HG03457 (cell line): ENCODE measurements around the gene TMEM164.

ENCODE experiments used
- ATAC-seq: cut with Tn5 transposase; IDR thresholded peaks from one replicate; pipeline ENCODE4 v1.9.1; 2021; ENCODE audit warnings: moderate number of reproducible peaks; ENCODE audit not compliant: unreplicated experiment

Gene TMEM164

GRCh38 chrX:110036162-110037033, 33.5 kb downstream of the TMEM164 start:
- no peak for ATAC-seq

GRCh38 chrX:110037178-110037577, 34.3 kb downstream of the TMEM164 start:
- no peak for ATAC-seq

- no peak for ATAC-seq
Observed at GRCh38 chrX:110038900-110039299, 36.0 kb downstream of the TMEM164 start.

- no peak for ATAC-seq
Observed at GRCh38 chrX:110041980-110042379, 39.1 kb downstream of the TMEM164 start.

GRCh38 chrX:110042496-110042895, 39.6 kb downstream of the TMEM164 start:
- no peak for ATAC-seq

GRCh38 chrX:110043506-110043905, 40.6 kb downstream of the TMEM164 start:
- no peak for ATAC-seq

GRCh38 chrX:110044346-110045249, 41.7 kb downstream of the TMEM164 start:
- no peak for ATAC-seq

GRCh38 chrX:110045421-110045820, 42.5 kb downstream of the TMEM164 start:
- ATAC-seq, result no peak

- ATAC-seq, result no peak
Observed at GRCh38 chrX:110046001-110046400, 43.1 kb downstream of the TMEM164 start.

- no peak for ATAC-seq
Observed at GRCh38 chrX:110046971-110047370, 44.1 kb downstream of the TMEM164 start.

- no peak for ATAC-seq
Observed at GRCh38 chrX:110049096-110049495, 46.2 kb downstream of the TMEM164 start.

- ATAC-seq, result no peak
Observed at GRCh38 chrX:110050386-110050785, 47.5 kb downstream of the TMEM164 start.

GRCh38 chrX:110050901-110051300, 48.0 kb downstream of the TMEM164 start:
- ATAC-seq, result no peak

GRCh38 chrX:110051559-110051958, 48.6 kb downstream of the TMEM164 start:
- ATAC-seq, result no peak

- no peak for ATAC-seq
Observed at GRCh38 chrX:110052303-110052702, 49.4 kb downstream of the TMEM164 start.

GRCh38 chrX:110053453-110053852, 50.5 kb downstream of the TMEM164 start:
- no peak for ATAC-seq

- no peak for ATAC-seq
Observed at GRCh38 chrX:110055616-110056015, 52.7 kb downstream of the TMEM164 start.

- ATAC-seq, result no peak
Observed at GRCh38 chrX:110056419-110056818, 53.5 kb downstream of the TMEM164 start.

- no peak for ATAC-seq
Observed at GRCh38 chrX:110059410-110059809, 56.5 kb downstream of the TMEM164 start.

- ATAC-seq, result no peak
Observed at GRCh38 chrX:110060317-110060716, 57.4 kb downstream of the TMEM164 start.

- ATAC-seq, result no peak
Observed at GRCh38 chrX:110060846-110061537, 58.1 kb downstream of the TMEM164 start.
